KBM-7 (cell line): Measurements from ENCODE around the gene CPNE7.

Experiments
- DNase-seq: peaks from one replicate; pipeline ENCODE4 v3.0.0-alpha.2; 2015
- in situ Hi-C: fragments of 300-500 bp; cut with MboI; formaldehyde crosslinking; loops from 2 replicates; pipeline ENCODE4 v1.14.3; 2020; ENCODE audit warnings: low sequenced_read_pairs, low pct_unique_long_range_greater_than_20kb, mixed read lengths

Gene CPNE7

DNA sequence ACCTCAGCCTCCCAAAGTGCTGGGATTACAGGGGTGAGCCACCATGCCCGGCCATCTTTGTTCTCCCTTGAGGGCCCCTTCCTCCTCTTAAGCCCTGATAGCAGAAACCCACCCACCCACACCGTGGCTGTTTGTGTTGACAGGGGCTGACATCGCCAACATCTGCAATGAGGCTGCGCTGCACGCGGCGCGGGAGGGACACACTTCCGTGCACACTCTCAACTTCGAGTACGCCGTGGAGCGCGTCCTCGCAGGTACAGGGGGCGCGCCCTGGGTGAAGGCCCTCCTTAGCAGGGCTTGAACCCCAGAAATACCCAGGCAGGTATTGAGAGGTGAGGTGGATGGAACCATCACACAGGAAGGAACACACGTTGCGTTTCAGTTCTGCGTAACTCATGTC lies 27.7 kb upstream of the CPNE7 start:
- in situ Hi-C loops: no loop called here
- DNase-seq: no peak

DNA sequence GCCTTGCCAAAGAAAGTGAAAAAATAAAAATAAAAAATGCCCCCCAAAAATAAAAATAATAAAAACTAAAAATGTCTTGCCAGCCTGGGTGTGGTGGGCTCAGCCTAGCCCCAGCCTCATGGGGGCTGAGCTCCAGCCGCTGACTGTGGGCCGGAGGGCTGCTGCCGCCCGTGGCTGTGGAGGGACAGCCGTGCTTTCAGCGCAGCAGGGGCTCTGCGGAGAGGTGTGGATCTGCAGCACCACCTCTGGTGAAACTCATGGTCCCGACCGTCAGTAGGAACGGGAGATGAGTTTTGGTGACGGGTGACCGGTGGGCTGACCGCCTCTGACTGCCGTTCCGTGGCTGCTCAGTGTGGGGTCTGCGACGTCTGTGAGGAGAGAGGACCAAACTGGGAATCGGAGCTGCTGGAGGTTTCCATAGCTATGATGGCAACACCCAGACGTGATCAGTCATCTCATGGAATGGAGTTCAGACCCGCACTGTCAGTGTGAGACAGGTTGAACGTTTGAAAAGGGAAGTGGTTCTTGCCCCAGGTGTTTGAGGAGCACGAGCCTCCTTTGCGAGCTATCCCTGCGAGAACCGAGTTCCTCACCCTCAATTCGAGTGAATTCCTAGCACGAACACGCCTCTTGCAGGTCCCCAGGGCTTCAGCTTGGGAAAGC lies 27.1 kb upstream of the CPNE7 start:
- in situ Hi-C loops: no loop called here
- no peak for DNase-seq

DNA sequence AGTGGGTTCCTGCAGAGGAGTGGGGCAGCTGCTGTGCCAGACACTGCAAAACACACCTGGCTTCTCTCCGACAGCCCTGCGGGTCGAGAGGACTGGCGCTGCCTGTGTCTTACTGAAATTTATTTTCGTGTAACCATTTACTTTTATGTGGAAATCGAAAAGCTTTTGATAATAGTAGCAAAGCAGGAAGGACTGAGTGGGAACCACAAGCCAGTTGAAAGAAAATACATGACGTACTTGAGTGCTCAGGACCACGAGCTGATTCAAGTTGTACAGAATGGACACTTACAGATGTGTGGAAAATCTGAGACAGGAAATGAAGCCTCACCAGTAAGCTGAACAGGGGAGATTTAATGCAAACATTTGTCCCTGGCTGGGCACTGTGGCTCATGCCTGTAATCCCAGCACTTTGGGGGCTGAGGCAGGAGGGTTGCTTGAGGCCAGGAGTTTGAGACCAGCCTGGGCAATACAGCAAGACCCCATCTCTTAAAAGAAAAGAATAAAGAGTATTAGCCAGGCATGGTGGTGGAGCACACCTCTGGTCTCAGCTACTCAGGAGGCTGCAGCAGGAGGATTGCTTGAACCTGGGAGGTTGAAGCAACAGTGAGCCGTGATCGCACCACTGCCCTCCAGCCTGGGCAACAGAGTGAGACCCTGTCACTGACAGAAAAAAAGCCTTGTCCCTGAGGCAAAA lies 26.4 kb upstream of the CPNE7 start:
- in situ Hi-C loops: no loop called here
- no peak for DNase-seq

DNA sequence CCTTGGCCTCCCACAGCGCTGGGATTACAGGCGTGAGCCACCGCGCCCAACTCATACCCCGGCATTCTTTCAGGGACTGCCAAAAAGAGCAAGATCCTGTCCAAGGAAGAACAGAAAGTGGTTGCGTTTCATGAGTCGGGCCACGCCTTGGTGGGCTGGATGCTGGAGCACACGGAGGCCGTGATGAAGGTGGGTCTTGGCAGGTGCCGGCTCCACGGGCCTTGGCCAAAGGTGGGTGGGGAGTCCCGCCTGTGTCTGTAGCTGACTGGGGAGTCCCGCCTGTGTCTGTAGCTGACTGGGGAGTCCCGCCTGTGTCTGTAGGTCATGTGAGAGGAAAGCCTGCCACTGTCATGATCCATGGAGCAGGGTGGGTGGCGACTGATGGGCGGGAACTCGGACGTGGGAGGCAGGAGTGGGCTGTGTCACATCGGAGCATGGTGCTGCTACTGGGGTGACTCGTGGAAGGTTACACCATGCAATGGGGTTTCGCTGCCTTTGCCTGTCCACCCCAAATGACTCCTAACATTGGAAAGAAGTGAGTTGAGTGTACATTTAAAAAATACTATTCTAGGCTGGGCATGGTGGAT lies 25.0 kb upstream of the CPNE7 start:
- in situ Hi-C loops: no loop called here
- DNase-seq: no peak

DNA sequence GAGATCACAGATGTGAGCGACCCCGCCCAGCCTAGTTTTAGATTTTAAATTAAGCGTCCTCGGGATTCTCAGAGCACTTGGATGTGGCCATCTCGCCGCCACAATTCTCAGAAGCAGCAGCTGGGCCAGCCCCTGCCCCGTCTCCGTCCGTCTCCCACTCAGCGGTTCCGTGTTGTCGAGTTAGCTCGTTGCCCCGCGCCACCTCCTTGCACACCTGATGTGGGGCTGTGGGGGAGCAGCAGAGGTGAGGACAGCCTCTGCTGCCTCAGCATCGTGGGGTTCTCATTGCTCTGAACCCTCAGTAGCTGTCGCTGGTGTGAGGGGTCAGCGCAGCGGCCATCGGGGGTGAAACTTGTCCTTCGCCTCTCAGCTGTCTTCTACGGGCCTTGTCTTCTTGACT lies 23.2 kb upstream of the CPNE7 start:
- in situ Hi-C loops: no loop called here
- no peak for DNase-seq

DNA sequence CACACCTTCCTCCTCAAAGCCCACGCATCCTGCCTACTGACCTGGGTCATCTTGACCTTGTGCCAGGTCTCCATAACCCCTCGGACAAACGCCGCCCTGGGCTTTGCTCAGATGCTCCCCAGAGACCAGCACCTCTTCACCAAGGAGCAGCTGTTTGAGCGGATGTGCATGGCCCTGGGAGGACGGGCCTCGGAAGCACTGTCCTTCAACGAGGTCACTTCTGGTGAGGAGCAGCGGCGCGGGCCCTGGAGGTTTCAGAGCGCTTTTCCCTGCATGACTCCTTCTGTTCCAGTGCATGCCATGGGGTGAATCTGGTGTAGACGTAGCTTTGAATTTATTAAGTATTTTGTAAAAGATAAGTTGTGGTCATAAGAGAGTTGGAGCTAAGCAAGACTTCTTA lies 22.6 kb upstream of the CPNE7 start:
- DNase-seq: no peak
- in situ Hi-C loops: no loop called here

DNA sequence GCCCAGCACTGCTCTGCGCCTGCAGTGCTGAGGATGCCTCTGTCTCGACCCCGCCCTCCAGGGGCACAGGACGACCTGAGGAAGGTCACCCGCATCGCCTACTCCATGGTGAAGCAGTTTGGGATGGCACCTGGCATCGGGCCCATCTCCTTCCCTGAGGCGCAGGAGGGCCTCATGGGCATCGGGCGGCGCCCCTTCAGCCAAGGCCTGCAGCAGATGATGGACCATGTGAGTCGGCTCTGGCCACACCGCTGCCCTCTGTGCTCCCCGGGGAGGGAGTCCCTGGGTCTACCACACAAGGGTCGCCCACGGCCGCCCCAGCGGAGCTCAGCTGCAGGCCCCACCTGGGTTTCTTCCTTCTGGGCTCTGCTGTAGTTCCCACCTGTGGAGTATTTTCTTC lies 21.8 kb upstream of the CPNE7 start:
- DNase-seq: no peak
- in situ Hi-C loops: no loop called here

DNA sequence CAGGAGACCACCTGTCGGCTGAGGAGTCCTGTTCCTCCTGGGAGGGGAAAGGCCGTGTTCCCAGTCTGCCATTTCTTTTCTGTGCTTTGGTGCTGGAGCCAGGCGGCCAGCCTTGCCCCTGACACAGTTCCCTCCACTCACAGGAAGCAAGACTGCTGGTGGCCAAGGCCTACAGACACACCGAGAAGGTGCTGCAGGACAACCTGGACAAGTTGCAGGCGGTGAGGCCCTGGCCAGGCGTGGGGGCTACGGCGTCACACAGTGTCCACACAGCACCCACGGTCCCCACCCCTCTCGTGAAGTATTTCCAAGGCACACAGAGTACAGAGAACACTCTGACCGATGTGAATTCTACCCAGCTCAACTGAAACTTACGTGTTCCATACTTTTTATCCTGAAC lies 21.2 kb upstream of the CPNE7 start:
- DNase-seq: no peak
- in situ Hi-C loops: no loop called here

DNA sequence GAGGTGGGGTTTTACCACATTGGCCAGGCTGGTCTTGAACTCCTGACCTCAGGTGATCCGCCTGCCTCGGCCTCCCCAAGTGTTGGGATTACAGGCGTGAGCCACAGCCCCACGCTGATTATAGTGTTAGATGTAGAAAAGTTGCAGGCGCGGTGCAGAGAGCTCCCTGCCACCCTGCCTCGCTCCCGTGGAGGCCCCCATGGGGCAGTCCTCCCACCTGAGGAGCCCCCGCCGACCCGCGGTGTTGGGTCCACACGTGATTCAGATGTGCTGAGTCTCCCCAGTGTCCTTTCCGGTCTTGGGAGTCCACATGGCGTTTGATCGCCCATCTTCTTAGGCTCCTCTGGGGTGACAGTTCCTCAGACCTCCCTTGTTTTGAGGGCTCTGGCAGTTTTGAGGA lies 20.3 kb upstream of the CPNE7 start:
- in situ Hi-C loops: no loop called here
- no peak for DNase-seq

DNA sequence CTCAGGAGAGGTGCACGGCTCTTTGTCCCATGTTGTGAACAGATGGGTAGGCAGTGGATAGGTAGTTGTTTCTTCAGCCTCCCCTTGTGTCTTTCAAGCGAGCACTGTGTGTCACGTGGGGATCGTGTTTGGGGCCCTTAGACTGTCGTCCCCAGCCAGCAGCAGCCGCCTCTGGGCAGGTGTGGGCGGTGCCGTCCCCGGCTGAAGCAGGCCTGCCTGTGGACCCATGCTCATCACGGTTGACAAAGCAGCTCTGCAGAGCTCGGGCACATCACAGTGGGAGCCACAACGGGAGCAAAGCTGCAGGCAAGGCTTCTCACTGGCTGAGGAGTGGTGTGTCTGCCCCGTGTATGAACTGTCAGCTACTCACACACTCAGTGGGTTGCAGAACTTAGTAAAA lies 19.8 kb upstream of the CPNE7 start:
- in situ Hi-C loops: no loop called here
- DNase-seq: no peak

DNA sequence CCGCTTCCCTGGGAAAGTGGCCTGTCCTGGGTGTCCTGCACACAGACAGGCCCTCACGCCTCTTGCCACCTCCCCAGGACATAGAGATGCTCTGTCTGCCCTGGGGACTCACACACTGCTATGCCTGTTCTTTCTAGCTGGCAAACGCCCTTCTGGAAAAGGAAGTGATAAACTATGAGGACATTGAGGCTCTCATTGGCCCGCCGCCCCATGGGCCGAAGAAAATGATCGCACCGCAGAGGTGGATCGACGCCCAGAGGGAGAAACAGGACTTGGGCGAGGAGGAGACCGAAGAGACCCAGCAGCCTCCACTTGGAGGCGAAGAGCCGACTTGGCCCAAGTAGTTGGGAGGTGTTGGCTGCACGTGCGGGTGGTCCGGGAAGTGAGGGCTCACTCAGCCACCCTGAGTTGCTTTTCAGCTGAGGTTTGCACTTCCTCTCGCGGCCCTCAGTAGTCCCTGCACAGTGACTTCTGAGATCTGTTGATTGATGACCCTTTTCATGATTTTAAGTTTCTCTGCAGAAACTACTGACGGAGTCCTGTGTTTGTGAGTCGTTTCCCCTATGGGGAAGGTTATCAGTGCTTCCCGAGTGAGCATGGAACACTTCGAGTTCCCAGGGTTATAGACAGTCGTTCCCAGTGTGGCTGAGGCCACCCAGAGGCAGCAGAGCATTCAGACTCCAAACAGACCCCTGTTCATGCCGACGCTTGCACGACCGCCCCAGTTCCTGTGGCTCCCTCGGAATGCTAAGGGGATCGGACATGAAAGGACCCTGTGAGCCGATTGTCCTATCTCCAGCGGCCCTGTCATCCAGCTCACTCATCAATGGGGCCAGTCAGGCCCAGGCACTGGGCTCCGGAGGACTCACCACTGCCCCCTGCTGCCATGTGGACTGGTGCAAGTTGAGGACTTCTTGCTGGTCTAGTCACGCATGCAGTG lies 18.5 kb upstream of the CPNE7 start:
- peak; percentile 85 for DNase-seq
- in situ Hi-C loops: no loop called here

DNA sequence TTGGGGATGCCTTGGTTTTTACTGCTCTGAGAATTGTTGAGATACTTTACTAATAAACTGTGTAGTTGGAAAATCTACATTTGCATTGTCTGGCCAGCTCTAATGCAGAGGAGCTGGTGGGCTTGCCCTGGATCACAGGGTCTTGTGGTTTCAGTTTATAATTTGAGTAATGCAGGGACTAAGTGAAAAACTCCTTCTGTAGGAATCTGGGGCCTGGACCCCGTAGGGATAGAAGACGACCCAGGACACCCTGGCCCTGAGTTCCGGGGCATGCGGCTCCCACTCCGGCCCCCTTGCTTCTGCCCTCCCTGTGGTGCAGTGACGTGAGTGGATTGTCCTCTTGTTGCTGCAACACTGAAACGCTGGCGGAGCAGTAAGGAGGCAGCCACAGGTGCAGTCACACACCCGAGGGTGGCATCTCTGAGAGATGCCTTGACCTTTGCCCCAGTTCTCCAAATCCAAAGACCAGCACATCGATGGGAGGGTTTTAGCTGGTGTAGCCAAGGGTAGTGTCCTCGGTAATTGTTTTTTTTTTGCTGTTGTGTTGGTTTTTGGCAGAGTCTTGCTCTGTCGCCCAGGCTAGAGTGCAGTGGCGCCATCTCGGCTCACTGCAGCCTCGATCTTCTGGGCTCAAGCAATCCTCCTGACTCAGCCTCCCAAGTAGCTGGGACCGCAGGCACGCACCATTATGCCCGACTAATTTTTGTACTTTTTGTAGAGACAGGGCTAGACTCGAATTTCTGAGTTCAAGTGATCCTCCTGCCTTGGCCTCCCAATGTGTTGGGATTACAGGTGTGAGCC lies 17.7 kb upstream of the CPNE7 start:
- DNase-seq: no peak
- in situ Hi-C loops: no loop called here

DNA sequence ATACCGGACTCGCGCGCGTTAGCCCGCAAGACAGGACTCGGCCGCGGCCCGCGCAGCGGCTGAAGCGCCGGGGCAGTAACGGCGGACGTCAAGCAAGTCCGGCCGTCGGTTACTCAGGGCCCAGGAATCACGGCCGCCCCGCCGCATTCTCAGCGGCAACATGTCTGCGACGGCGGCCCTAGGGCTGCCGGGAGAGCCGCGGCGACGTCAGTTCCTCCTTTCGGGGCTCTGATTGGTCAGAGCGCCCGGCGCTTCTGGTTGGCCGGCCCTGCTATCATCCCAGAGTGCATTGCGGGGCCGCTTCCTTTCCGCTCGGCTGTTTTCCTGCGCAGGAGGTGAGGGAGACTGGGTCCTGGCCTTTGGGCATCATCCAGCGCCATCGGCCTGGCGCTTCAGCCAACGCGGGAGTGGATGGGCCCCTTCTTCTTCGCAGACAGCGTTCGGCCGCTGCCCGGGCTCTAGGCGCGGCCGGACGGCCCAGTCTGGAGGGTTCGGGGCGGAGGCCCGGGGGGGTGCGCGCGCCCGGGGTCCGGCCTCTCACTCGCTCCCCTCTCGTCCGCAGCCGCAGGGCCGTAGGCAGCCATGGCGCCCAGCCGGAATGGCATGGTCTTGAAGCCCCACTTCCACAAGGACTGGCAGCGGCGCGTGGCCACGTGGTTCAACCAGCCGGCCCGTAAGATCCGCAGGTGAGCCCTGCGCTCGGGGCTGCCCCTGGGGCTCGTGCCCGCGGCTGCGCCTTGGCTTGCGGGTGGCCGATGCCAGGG lies 15.0 kb upstream of the CPNE7 start, which contains the start of gene RPL13:
Gene RPL13 (plus strand): TSS at position 305 of the 764 bp plus-strand sequence. CDS start 278 bp downstream, at position 583.
- in situ Hi-C loops: no loop called here
- peak; percentile 95 for DNase-seq

DNA sequence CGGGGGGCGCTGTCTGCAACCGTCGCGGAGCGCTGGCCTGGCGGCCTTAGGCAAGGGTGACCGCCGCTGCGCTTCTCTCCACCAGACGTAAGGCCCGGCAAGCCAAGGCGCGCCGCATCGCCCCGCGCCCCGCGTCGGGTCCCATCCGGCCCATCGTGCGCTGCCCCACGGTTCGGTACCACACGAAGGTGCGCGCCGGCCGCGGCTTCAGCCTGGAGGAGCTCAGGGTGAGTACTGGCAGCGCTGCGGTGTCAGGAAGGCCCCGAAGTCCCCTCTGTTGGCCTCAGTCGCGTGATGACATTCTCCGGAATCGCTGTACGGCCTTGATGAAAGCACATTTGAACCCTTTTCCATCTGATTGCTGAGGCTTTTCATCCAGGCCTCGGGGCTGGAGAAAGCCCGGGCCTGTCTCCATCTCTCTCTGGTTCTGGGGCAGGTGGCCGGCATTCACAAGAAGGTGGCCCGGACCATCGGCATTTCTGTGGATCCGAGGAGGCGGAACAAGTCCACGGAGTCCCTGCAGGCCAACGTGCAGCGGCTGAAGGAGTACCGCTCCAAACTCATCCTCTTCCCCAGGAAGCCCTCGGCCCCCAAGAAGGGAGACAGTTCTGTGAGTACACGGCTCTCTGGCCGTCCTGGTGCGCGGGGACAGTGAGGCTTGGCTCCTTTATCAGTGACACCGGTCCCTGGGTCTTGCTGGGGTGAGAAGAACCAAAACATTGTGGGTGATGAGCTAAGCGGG lies 14.2 kb upstream of the CPNE7 start:
- in situ Hi-C loops: no loop called here
- peak; percentile 14 for DNase-seq

DNA sequence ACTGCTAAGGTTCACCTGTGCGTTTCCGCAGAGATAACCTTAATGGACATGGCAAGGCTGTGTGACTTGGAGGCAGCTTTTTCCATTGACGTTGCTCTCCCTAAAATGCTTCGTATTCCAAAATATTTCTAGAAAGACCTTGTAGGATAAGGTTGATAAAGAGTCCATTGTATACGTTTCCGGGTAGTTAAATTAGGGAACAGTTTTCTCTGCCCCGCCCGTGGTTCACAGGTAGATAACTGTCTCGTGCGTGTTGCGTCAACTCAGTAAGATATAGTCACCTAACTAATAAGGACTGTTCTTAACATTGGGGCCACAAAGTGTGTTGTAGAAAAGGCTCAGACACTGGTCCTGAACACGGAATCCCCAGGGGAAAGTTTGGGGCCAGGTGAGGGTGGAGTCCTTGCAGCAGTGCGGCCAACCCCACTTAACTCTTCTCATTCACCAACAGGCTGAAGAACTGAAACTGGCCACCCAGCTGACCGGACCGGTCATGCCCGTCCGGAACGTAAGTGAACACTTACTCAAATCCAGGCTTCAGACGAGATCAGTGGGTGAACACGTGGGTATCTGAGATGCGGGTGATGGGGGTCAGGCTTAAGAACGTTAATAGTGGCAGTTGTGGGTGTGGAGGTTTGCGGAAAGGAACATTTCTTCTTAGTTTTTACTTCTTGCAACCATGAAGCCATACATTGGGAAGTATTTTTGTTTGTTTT lies 13.5 kb upstream of the CPNE7 start:
- in situ Hi-C loops: no loop called here
- DNase-seq: peak; percentile 14

DNA sequence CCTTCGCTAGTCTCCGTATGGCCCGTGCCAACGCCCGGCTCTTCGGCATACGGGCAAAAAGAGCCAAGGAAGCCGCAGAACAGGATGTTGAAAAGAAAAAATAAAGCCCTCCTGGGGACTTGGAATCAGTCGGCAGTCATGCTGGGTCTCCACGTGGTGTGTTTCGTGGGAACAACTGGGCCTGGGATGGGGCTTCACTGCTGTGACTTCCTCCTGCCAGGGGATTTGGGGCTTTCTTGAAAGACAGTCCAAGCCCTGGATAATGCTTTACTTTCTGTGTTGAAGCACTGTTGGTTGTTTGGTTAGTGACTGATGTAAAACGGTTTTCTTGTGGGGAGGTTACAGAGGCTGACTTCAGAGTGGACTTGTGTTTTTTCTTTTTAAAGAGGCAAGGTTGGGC lies 12.6 kb upstream of the CPNE7 start:
- in situ Hi-C loops: no loop called here
- peak; percentile 18 for DNase-seq
